ENCODE measurements around the gene RYR3.

- TF ChIP-seq CTCF (IDR thresholded peaks at IDR 0.05): no peak
- TF ChIP-seq EZH2 (IDR thresholded peaks at IDR 0.05; ENCODE audit: borderline replicate concordance, insufficient read depth, low read depth, low read length, poor library complexity, severe bottlenecking): no peak
Observed at GRCh38 chr15:33722005-33722672, 411.4 kb downstream of the RYR3 start.
